Measurements from ENCODE around the gene RIMS4. TPM values are rescaled to one million over a fixed set of nuclear protein-coding genes. Genes with fewer than 3 reads are reported as not detected.
A peak's percentile ranks its signal among the peaks of the same experiment; 100 is the strongest.

The RIMS4 gene
- total and polyA plus RNA-seq, 9 of the 15 experiments (the other 6 are each of a cell fraction or from before 2014, with no cell fraction given): 0.04 TPM; not detected in 8

DNA sequence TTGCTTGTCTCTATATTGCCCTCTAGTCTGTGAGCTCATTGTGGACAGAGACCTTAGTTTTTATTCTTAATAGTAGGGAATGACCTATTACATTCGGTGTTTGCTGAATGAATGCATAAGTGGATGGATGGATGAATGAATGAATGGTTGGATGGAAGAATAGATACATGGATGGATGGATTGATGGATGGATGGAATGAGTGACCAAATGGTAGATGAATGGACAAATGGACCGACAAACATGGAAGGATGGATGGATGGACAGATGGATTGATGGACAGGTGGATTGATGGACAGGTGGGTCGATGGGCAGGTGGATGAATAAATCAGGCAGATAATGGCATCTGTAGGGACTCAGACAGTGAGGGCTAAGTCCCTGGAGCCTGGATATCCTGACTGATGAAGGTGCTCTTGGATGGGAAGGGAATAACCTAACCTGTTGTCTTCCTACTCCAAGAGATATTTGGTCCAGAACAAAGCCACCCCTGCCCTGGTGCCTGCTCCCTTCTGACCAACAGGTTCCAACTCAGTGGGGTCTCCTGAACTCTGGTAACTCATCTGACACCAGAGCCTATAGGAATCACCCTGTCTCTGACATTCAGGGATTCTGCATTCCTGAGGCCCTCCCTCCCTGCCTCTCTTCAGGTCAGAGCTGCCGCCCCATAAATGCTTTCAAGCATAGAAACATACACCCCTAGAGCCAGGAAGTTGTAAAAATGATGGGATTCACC lies 104.8 kb downstream of the RIMS4 start (continued):
- no peak for TF ChIP-seq GMEB1 (CRISPR knock-in tag; IDR thresholded peaks at IDR 0.05)

GRCh38 chr20:44704551-44704971 lies 105.8 kb downstream of the RIMS4 start:
- FAIRE-seq (no peak), DNase-seq (ENCODE audit: extremely low read depth in 1 of 4, low spot score in 3 of 4) (no peak), ATAC-seq (no peak)
- no TSS peak for BruUV-seq (replicated peaks)
- H3K27me3 ChIP-seq (ENCODE audit: control insufficient read depth in 2 of 2, insufficient read depth in 2 of 2, low read length in 2 of 2): peaks cover 28 to 48% of the 10 kb centered on the region in 2 experiments
- ChIA-PET CTCF (ENCODE audit: low intra/inter-chr PET ratio) (no interaction called here), POLR2A (no interaction called here)
- in situ Hi-C loops (cut with MboI) (no loop called here), intact Hi-C loops (cut with micrococcal nuclease) (no loop called here)
- H3K9me3 ChIP-seq (replicated peaks; ENCODE audit: control insufficient read depth, insufficient read depth, low read depth, low read length): no peaks in the 10 kb centered on the region
- no peak overlapping the region for H2AFZ ChIP-seq (ENCODE audit: low read depth, low read length)
- no peak overlapping the region for H3K27ac ChIP-seq (ENCODE audit: extremely low read depth, low read depth, low read length)
- H4K20me1 ChIP-seq (replicated peaks; ENCODE audit: control insufficient read depth, insufficient read depth, low read length): 0 out of 2 replicates have a peak, but pooled peaks cover 4% of the 10 kb centered on the region
- H3K36me3 ChIP-seq (ENCODE audit: control insufficient read depth, insufficient read depth, low read length): no peaks in the 10 kb centered on the region
- H3K4me3 ChIP-seq: no peak overlapping the region
- no peaks in the 10 kb centered on the region for H3K79me2 ChIP-seq (ENCODE audit: control insufficient read depth, insufficient read depth, low read length)
- no peak overlapping the region for H3K9ac ChIP-seq (ENCODE audit: insufficient read depth in 1 of 2, low read depth in 2 of 2, low read length in 2 of 2)
- WGBS (ENCODE audit: insufficient coverage, low coverage, missing lambda C conversion rate): 0% methylated on average over 4 of the region's 4 CpGs
- H3K9me1 ChIP-seq (ENCODE audit: control insufficient read depth, insufficient read depth, low read length): no peaks in the 10 kb centered on the region
- no peak overlapping the region for H3K4me2 ChIP-seq (ENCODE audit: insufficient read depth, low read length)
- H3K4me1 ChIP-seq (replicated peaks in 1 of 2; ENCODE audit: control insufficient read depth in 2 of 2, insufficient read depth in 2 of 2, low read length in 2 of 2): no peaks in the 10 kb centered on the region
- TF ChIP-seq VEZF1 (CRISPR knock-in tag; IDR thresholded peaks at IDR 0.05): peak; percentile 47
- peak; percentile 81 for TF ChIP-seq FOSL1 (tag; conservative IDR thresholded peaks at IDR 0.05)
- TF ChIP-seq RNF219 (CRISPR knock-in tag; IDR thresholded peaks at IDR 0.05): no peak
- no peak for TF ChIP-seq E2F6 (IDR thresholded peaks at IDR 0.05; ENCODE audit: borderline replicate concordance in 1 of 2, extremely low read depth in 1 of 2, insufficient read depth in 1 of 2, insufficient read length in 1 of 2, low read depth in 1 of 2, low read length in 1 of 2, poor library complexity in 1 of 2, severe bottlenecking in 1 of 2)
- TF ChIP-seq, protein P1, sequence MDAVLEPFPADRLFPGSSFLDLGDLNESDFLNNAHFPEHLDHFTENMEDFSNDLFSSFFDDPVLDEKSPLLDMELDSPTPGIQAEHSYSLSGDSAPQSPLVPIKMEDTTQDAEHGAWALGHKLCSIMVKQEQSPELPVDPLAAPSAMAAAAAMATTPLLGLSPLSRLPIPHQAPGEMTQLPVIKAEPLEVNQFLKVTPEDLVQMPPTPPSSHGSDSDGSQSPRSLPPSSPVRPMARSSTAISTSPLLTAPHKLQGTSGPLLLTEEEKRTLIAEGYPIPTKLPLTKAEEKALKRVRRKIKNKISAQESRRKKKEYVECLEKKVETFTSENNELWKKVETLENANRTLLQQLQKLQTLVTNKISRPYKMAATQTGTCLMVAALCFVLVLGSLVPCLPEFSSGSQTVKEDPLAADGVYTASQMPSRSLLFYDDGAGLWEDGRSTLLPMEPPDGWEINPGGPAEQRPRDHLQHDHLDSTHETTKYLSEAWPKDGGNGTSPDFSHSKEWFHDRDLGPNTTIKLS (IDR thresholded peaks at IDR 0.05; ENCODE audit: borderline replicate concordance, low read depth): no peak
- TF ChIP-seq YY1 (IDR thresholded peaks at IDR 0.05; ENCODE audit: borderline replicate concordance in 1 of 3, control insufficient read depth in 1 of 3, extremely low read depth in 1 of 3, insufficient read depth in 3 of 3, insufficient read length in 1 of 3, insufficient replicate concordance in 2 of 3, low read depth in 1 of 3, low read length in 2 of 3): no peak
- no peak for TF ChIP-seq GTF2E2 (tag; IDR thresholded peaks at IDR 0.05)
- no peak for TF ChIP-seq ELF1 (tag; IDR thresholded peaks at IDR 0.05)
